Stimulated activated CD4-positive, alpha-beta T cell treated with anti-CD3 and anti-CD28 coated beads, Interleukin-1b, Interleukin-23, amount 100 ng/mL, for 4 hours (primary cell): ENCODE results near the gene TPBG.
"Not testable (repeated sequence)": the region's sequence is repeated elsewhere in the genome, so short reads cannot be mapped to it uniquely, and the experiment has no call there.

ENCODE experiments used
- DNase-seq, 2 donors: peaks; one replicate each; pipeline ENCODE4 v3.0.0-alpha.2; 2020; ENCODE audit warnings: low read depth in 2 of 2

Gene TPBG

GRCh38 chr6:82374516-82374915 is 10.9 kb downstream of the TPBG start:
- DNase-seq: no peak

DNA sequence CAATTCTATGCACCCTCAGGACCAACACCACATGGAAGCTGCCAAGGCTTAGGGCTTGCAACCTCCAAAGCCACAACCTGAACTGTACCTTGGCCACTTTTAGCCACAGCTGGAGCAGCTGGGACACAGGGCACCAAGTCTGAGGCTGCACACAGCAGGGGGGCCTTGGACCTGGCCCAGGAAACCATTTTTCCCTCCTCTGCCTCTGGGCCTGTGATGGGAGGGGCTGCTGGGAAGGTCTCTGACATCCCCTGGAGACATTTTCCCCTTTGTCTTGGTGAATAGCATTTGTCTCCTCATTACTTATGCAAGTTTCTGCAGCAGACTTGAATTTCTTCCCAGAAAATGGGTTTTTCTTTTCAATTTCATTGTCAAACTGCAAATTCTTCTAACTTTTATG is 13.0 kb downstream of the TPBG start:
- no peak for DNase-seq

DNA sequence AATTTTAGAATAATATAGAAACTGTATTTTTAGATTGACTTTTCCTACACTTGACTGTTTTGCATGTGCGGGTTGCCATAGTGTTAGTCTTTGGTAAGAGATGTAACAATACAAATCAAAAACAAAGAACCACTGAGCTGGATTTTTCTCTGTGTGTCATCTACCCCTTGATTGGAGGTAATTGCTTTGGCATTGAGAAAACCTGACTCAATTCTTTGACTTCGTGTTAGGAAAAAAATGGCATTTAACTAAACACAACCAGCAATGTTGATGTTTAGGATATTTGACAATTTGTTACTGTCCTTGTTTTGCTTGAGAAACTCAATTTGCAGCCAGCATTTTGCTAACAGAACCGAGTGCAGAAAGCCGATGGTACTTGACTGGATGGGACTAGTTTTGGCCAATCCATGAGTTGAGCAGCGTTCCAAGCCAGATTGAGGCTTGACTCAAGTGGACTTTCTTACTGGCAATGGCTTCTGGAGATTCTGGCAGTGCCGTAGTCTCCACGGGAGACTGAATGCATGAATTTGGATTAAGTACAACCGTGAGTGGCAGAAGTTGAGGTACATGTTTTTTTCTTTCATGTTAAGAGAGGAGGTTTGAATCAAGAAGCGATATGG is 17.1 kb downstream of the TPBG start:
- DNase-seq: no peak

DNA sequence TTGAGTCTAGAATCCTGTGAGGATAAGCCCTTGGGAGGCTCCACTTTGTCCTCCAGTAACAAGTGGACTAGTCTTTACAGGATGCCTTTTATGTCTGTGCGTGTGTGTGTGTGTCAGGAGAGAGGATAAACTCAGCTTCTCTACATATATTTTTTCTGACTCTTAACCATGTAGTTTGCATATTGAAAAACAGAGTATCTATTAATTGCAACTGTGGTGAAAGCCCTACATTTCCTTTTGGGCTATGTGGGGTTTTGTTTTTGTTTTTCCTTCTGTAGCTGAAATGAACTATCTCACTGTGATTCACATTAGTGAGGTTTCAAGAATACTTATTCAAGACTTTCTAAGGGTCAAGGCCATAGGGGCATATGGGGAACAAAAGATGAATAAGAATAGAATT is 17.7 kb downstream of the TPBG start:
- DNase-seq: no peak

GRCh38 chr6:82385102-82385501 is 21.5 kb downstream of the TPBG start:
- DNase-seq: no peak

DNA sequence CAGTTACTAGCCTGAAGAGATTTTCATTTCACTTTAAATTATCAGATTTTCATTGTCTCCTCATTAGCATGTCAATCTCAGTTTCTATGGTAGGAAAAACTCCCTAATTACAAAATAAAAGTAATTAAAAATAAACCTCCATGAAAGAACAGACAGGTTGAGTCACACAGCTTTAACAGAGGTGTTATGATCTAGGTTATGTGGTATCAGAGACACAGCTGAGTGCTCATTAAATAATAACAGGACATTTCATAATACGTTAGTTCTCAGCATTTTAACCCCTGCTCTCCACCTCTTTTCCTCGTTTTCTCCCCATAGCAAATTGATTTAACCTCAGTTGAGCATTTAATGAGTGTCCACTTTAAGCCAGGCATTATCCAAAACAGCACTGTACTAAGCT is 21.9 kb downstream of the TPBG start:
- DNase-seq: no peak

GRCh38 chr6:82385961-82386360 is 22.3 kb downstream of the TPBG start:
- no peak for DNase-seq

DNA sequence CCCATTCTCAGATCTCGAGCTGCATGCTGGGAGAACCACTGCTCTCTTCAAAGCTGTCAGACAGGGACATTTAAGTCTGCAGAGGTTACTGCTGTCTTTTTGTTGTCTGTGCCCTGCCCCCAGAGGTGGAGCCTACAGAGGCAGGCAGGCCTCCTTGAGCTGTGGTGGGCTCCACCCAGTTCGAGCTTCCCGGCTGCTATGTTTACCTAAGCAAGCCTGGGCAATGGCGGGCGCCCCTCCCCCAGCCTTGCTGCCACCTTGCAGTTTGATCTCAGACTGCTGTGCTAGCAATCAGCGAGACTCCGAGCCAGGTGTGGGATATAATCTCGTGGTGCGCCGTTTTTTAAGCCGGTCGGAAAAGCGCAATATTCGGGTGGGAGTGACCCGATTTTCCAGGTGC is 31.2 kb downstream of the TPBG start:
- DNase-seq: not testable (repeated sequence)

DNA sequence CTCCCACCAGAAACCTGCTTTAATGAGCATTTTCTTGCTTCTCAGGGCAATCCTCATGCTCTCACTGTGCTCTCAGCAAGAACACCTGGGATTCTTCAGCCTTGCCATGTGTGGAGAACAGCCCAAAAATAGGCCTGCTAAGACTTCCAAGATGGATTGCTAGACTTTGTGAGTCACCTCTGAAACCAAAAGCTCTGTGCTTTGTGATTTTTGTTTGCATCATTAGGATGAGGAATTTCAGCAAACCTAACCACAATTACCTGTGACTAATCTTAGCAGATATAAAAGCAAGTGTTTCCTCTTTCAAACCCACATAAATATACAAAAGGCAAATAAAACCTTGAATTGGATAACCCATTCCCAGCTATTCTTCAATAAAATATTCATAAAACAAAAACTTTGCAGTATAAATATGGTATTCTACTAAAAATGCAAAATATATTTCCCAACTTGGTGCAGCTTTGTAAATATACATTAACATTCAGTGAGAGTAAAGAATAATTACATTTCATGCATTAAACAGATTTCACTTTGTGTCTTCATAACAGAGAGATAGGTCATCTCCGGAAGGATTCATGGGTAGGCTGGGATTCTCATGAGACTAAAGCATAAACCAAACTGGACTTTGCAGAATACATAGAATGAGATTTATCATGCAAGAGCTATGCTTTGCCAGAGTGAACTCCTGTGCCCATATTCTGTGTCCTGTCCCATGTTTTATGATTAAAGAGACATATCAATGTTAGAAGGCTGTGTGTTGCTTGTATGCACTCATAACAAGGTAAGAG is 33.5 kb downstream of the TPBG start:
- no peak for DNase-seq

DNA sequence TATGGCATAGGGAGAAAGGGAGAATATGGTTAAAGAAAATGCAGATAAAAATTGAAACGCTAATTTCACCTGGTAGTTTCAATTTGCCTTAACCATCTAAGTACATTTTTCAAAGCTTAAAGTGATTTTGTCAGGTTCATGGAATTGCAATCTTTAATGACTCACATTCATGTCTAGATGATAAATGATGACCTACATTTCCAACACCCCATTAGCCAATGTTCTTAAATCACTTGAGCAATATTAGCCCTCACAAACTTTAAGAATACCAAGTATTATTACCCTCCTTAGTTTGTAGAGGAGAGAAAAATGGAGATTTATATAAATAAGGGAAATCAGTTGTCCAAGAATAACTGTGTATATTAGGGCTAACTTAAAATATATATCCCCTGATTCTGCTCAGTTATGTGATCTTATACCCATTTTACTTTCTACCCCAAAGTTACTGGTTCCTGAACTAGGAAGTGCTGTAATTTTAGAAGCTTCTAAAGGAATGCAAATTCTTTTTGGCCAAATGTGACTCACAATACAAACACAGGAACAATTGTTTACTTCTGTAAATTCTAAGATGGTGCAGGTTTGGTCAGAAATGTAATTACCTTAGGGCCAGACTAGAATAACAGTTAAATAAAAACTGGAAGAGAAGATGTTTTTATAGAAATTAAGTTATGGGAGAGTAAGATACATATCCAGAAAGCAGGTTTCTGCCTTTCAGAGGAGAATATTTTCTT is 34.5 kb downstream of the TPBG start:
- DNase-seq: no peak

GRCh38 chr6:82408952-82409431 is 45.4 kb downstream of the TPBG start:
- DNase-seq: no peak

GRCh38 chr6:82410151-82410648 is 46.6 kb downstream of the TPBG start:
- DNase-seq: no peak

GRCh38 chr6:82413868-82414267 is 50.3 kb downstream of the TPBG start:
- DNase-seq: no peak

- no peak for DNase-seq
These were observed 52.2 kb downstream of the TPBG start for GRCh38 chr6:82415820-82416219.

GRCh38 chr6:82416346-82416745 is 52.7 kb downstream of the TPBG start:
- no peak for DNase-seq
